OCI-LY1 (cell line): ENCODE results near the gene HFE.
"Not testable (repeated sequence)": the region's sequence is repeated elsewhere in the genome, so short reads cannot be mapped to it uniquely, and the experiment has no call there.

Experiments used
- H2AFZ ChIP-seq: fragments of 200-600 bp; sonication (generic), shearing (Covaris generic); 2 replicates; pipeline ENCODE4 v1.6.0; 2014; ENCODE audit warnings: antibody characterized with exemption, mild to moderate bottlenecking, low read length
- H3F3A ChIP-seq: fragments of 200-600 bp; sonication (generic), shearing (Covaris generic); 2 replicates; pipeline ENCODE4 v1.6.0; 2014; ENCODE audit warnings: mild to moderate bottlenecking, antibody characterized with exemption, low read length, moderate library complexity; ENCODE audit not compliant: insufficient read depth
- H3K27ac ChIP-seq: fragments of 200-600 bp; sonication (generic); 2 replicates; pipeline ENCODE4 v1.5.1; 2014; ENCODE audit warnings: low read length, mixed run types, mild to moderate bottlenecking, low read depth; ENCODE audit not compliant: poor library complexity, severe bottlenecking
- H3K27me3 ChIP-seq: fragments of 200-600 bp; sonication (generic); 2 replicates; pipeline ENCODE4 v1.6.0; 2014; ENCODE audit warnings: antibody characterized with exemption, mild to moderate bottlenecking, low read length, moderate library complexity; ENCODE audit not compliant: insufficient read depth
- H3K36me3 ChIP-seq: fragments of 200-600 bp; sonication (generic); 2 replicates; pipeline ENCODE4 v1.6.1; 2014; ENCODE audit warnings: mild to moderate bottlenecking, antibody characterized with exemption, low read length, moderate library complexity, mixed read lengths; ENCODE audit not compliant: insufficient read depth
- H3K4me1 ChIP-seq: fragments of 200-600 bp; sonication (generic); 2 replicates; pipeline ENCODE4 v1.5.1; 2014; ENCODE audit warnings: mild to moderate bottlenecking, low read length, moderate library complexity; ENCODE audit not compliant: insufficient read depth, severe bottlenecking
- H3K4me2 ChIP-seq: fragments of 200-600 bp; sonication (generic), shearing (Covaris generic); 2 replicates; pipeline ENCODE4 v1.6.1; 2014; ENCODE audit warnings: low read length
- H3K4me3 ChIP-seq: fragments of 200-600 bp; sonication (generic); 2 replicates; pipeline ENCODE4 v1.5.1; 2014; ENCODE audit warnings: low read length, low read depth, mild to moderate bottlenecking, mixed read lengths; ENCODE audit not compliant: poor library complexity, severe bottlenecking
- H3K79me2 ChIP-seq: fragments of 200-600 bp; shearing (Covaris generic); 2 replicates; pipeline ENCODE4 v1.6.1; 2016; ENCODE audit warnings: mixed run types, low read length, mixed read lengths; ENCODE audit not compliant: insufficient read depth
- H3K9ac ChIP-seq: fragments of 200-600 bp; sonication (generic), shearing (Covaris generic); 2 replicates; pipeline ENCODE4 v1.6.1; 2014; ENCODE audit warnings: mild to moderate bottlenecking, low read length, mixed read lengths
- H3K9me2 ChIP-seq: fragments of 200-600 bp; sonication (generic), shearing (Covaris generic); 2 replicates; pipeline ENCODE4 v1.6.1; 2014; ENCODE audit warnings: low read depth, mild to moderate bottlenecking, low read length, mixed read lengths
- H3K9me3 ChIP-seq: fragments of 200-600 bp; shearing (Covaris generic); 2 replicates; pipeline ENCODE4 v1.6.1; 2014; ENCODE audit warnings: low read length, mixed read lengths
- H4K20me1 ChIP-seq: fragments of 200-600 bp; sonication (generic), shearing (Covaris generic); 2 replicates; pipeline ENCODE4 v1.6.0; 2016; ENCODE audit warnings: mild to moderate bottlenecking, low read length; ENCODE audit not compliant: insufficient read depth
- EZH2 ChIP-seq: fragments of 200-600 bp; sonication (generic), shearing (Covaris generic); IDR thresholded peaks from 2 replicates; pipeline ENCODE4 v1.8.0; 2017; ENCODE audit warnings: borderline replicate concordance, mixed run types, mild to moderate bottlenecking, antibody characterized with exemption, low read length, moderate library complexity, mixed read lengths
- TF ChIP-seq, protein P1 (sequence below): fragments of 200-600 bp; sonication (generic), shearing (Covaris generic); IDR thresholded peaks from 2 replicates; pipeline ENCODE4 v1.5.1; 2017; ENCODE audit warnings: mild to moderate bottlenecking, antibody characterized with exemption, low read length, moderate library complexity, mixed read lengths

The HFE gene

DNA sequence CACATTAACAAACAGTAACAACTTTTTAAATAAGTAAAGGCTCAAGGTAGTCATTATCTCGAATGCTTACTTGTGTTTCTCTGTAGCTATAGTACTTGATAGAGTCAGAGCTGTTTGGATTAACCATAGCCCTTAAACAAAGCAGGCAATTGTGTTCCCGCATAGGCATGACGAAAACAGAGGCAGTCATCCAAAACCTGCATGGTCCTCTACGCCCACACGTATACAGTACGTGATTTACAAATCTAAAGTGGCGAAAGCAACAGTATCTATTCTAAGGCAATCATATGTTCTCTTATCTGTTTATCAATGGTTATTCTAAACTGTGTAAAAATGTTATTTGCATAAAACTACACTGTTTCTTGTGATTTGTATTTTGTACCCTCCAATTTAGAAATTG is 31.8 kb downstream of the HFE start:
- Histone ChIP-seq H3K79me2 (no peaks in the 10 kb centered on the region), H3K9me2 (no peaks in the 10 kb centered on the region), H3K4me1 (peaks cover 19% of the 10 kb centered on the region), H3K27me3 (no peaks in the 10 kb centered on the region), H3K27ac (peak overlapping the region; percentile 9), H3K9me3 (no peaks in the 10 kb centered on the region), H3K36me3 (no peaks in the 10 kb centered on the region), H2AFZ (no peak overlapping the region), H4K20me1 (no peaks in the 10 kb centered on the region), H3K9ac (no peak overlapping the region), H3F3A (no peaks in the 10 kb centered on the region), H3K4me3 (no peak overlapping the region), H3K4me2 (no peak overlapping the region)
- no peak for TF ChIP-seq EZH2
- TF ChIP-seq, protein P1, sequence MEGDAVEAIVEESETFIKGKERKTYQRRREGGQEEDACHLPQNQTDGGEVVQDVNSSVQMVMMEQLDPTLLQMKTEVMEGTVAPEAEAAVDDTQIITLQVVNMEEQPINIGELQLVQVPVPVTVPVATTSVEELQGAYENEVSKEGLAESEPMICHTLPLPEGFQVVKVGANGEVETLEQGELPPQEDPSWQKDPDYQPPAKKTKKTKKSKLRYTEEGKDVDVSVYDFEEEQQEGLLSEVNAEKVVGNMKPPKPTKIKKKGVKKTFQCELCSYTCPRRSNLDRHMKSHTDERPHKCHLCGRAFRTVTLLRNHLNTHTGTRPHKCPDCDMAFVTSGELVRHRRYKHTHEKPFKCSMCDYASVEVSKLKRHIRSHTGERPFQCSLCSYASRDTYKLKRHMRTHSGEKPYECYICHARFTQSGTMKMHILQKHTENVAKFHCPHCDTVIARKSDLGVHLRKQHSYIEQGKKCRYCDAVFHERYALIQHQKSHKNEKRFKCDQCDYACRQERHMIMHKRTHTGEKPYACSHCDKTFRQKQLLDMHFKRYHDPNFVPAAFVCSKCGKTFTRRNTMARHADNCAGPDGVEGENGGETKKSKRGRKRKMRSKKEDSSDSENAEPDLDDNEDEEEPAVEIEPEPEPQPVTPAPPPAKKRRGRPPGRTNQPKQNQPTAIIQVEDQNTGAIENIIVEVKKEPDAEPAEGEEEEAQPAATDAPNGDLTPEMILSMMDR: no peak

GRCh38 chr6:26120115-26120514 is 32.9 kb downstream of the HFE start:
- H3K36me3 ChIP-seq, H4K20me1 ChIP-seq, H3K4me3 ChIP-seq, H3K4me2 ChIP-seq, H2AFZ ChIP-seq, H3K9me3 ChIP-seq, H3K9me2 ChIP-seq, H3F3A ChIP-seq, H3K27me3 ChIP-seq, H3K79me2 ChIP-seq, H3K9ac ChIP-seq: not testable (repeated sequence)
- peak overlapping the region; percentile 99 for H3K27ac ChIP-seq
- peaks cover 19% of the 10 kb centered on the region for H3K4me1 ChIP-seq

DNA sequence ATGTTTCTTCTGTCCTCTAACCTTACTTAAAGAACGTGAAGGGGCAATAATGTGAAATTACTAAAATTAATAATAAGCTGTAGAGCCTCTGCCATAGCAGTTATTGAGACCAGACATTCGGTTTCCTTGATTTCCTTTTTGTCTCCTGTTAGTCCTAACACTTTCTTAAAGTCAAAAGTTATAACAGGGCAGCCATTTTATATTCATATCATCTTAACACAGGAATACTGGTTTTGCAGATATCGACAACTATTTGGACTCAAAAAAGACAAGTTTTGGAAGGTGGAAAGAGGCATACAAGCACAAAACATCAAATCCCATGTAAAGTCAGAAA is 33.5 kb downstream of the HFE start:
- Histone ChIP-seq H3K79me2 (no peaks in the 10 kb centered on the region; the same call in 1 of the 2 replicates), H3K4me1 (peaks cover 19% of the 10 kb centered on the region), H3K9me2 (no peaks in the 10 kb centered on the region), H3K4me2 (no peak overlapping the region), H3K27ac (peak overlapping the region; percentile 99), H3K9ac (no peak overlapping the region), H2AFZ (no peak overlapping the region), H3K27me3 (no peaks in the 10 kb centered on the region), H3F3A (no peaks in the 10 kb centered on the region), H3K9me3 (no peaks in the 10 kb centered on the region), H4K20me1 (no peaks in the 10 kb centered on the region), H3K36me3 (peaks cover 10% of the 10 kb centered on the region; the same call in 1 of the 2 replicates), H3K4me3 (no peak overlapping the region)
- TF ChIP-seq, protein P1: no peak
- TF ChIP-seq EZH2: no peak

DNA sequence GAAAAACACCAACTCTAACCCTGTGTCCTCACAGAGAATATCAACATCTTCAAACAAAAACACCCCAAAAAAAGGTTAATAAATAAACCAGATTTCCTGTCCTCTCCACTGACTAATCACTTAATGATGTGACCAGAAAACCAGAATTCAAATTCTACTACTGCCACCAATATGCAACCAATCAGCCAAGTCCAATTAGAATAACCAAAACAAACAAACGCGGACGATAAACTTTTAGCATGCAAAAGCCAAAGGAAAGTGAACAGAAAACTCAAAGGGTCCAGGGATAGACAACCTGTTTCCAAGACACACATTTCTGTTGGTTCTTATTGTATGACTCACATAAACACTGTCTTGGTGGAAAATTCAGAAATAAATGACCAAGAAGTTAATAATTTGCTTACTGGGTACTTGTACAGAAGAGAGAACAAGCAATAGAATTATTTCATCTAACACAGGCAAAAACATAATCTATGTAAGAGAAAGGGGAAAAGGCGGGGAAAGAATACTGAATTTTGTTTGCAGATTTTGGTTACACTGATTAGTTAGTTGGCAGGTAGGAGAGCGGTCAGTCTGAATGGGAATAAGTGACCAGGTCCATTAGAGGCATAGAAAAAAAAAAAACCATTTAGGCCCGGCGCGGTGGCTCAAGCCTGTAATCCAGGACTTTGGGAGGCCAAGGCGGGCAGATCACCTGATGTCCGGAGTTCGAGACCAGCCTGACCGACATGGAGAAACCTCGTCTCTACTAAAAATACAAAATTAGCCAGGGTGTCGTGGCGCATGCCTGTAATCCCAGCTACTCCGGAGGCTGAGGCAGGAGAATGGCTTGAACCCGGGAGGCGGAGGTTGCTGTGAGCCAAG is 34.1 kb downstream of the HFE start:
- no peak overlapping the region for H3K4me3 ChIP-seq
- no peak overlapping the region for H3K4me2 ChIP-seq

More for the DNA sequence above, 34.1 kb downstream of the HFE start:
- Histone ChIP-seq H4K20me1 (no peaks in the 10 kb centered on the region), H2AFZ (no peak overlapping the region), H3K9ac (peak overlapping the region; percentile 87; the same call in 1 of the 2 replicates), H3F3A (no peaks in the 10 kb centered on the region), H3K36me3 (peaks cover 10% of the 10 kb centered on the region; the same call in 1 of the 2 replicates), H3K4me1 (peaks cover 24% of the 10 kb centered on the region), H3K27ac (peak overlapping the region; percentile 99), H3K9me2 (no peaks in the 10 kb centered on the region), H3K9me3 (no peaks in the 10 kb centered on the region), H3K79me2 (no peaks in the 10 kb centered on the region; the same call in 1 of the 2 replicates), H3K27me3 (no peaks in the 10 kb centered on the region)
- no peak for TF ChIP-seq EZH2
- TF ChIP-seq, protein P1: no peak
